ENCODE data around the gene TBC1D8.

GRCh38 chr2:101012706-101013181, 138.4 kb downstream of the TBC1D8 start:
- peak; percentile 74 to 86 for TF ChIP-seq CTCF (conservative IDR thresholded peaks at IDR 0.05; ENCODE audit: low read depth in 2 of 2)
- no peak for TF ChIP-seq EZH2 (IDR thresholded peaks at IDR 0.05; ENCODE audit: low read depth, unreplicated experiment)
- no peak for TF ChIP-seq CREB1 (CRISPR knock-in tag; IDR thresholded peaks at IDR 0.05; ENCODE audit: low read depth)

Data from GM23338 (cell line).